GM19324 (cell line): Measurements from ENCODE around the gene AGBL1.
"Not testable (repeated sequence)": the region's sequence is repeated elsewhere in the genome, so short reads cannot be mapped to it uniquely, and the experiment has no call there.

Experiments used
- ATAC-seq: cut with Tn5 transposase; IDR thresholded peaks from one replicate; pipeline ENCODE4 v1.9.1; 2021; ENCODE audit warnings: mild to moderate bottlenecking, moderate library complexity; ENCODE audit not compliant: unreplicated experiment, low FRiP score

AGBL1 gene

GRCh38 chr15:86483936-86484335 lies 404.3 kb downstream of the AGBL1 start:
- ATAC-seq, result no peak

GRCh38 chr15:86488046-86488445 lies 408.4 kb downstream of the AGBL1 start:
- ATAC-seq, result no peak

DNA sequence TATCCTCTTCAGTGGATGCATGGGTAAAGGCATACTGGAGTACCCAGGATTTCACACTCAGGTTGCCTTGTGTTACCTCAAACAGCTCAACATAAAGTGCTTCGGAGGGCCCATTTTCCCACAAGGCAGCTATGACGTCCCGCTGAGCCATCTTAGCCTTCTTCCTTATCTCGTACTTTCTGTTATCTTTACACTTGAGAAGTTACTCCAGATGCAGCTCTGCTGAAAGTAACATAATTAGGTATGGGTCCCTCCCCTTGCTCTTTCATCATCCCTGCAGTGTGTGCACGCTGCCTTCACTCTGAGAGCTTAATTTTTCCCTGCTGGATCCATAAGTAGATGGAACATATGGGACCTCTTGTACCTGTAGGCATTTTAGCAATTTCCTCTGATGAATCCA lies 410.3 kb downstream of the AGBL1 start:
- ATAC-seq, result no peak

DNA sequence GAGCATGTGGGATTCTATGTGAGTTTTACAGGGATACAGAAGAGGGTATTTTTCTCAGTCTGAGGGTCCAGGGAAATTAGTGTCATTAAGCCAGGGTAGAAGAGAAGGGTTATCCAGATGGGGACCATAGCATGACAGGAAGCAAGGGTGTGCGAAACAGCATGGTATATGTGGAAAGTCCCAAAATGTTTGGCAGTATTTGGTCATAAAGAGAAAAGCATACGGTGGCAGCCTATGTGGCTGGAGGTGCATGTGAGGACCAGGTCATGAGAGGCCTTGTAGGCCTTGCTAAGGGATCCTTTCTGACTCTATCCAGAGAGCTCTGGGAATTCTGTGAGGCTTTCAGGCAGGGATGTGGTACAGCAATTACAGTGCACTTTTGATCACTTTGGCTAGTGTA lies 411.4 kb downstream of the AGBL1 start:
- no peak for ATAC-seq

GRCh38 chr15:86493884-86494283 lies 414.2 kb downstream of the AGBL1 start:
- no peak for ATAC-seq

- ATAC-seq, result no peak
Measured at GRCh38 chr15:86494475-86494874, 414.8 kb downstream of the AGBL1 start.

DNA sequence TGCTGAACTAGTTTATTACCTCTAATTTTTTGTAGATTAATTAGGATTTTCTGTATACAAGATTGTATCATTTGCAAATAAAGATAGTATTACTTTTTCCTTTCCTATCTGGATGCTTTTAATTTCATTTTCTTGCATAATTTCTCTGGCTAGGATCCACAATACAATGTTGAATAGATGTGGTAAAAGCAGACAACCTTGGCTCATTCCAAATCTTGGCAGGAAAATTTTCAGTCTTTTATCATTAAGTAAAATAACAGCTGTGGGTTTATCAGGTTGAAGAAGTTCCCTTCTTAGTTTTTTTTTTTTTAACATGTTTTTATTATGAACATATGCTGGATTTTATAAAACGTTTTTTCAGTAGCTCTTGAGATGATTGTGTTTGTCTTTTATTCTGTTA lies 422.6 kb downstream of the AGBL1 start:
- ATAC-seq, result no peak

- ATAC-seq, result no peak
Measured at GRCh38 chr15:86505951-86506350, 426.3 kb downstream of the AGBL1 start.

DNA sequence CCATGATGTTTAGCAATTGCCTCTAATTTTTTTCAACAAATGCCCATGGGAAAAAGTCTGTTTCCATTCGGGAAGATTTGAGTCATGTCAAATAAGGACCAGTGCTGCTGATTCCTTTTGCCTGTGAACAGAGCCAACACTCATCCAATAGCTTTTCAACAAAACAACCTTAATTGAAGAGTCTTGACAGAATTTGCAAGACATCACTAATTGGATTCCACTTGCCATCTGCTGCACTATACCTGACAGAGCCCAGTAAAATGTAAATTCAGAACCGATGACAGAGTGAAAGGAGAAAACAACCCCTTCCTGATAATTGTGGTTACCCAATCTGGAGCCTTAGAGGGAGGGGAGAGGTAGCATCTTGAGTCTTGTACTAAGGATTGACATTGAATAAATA lies 426.7 kb downstream of the AGBL1 start:
- ATAC-seq, result no peak

GRCh38 chr15:86515625-86516024 lies 436.0 kb downstream of the AGBL1 start:
- no peak for ATAC-seq

DNA sequence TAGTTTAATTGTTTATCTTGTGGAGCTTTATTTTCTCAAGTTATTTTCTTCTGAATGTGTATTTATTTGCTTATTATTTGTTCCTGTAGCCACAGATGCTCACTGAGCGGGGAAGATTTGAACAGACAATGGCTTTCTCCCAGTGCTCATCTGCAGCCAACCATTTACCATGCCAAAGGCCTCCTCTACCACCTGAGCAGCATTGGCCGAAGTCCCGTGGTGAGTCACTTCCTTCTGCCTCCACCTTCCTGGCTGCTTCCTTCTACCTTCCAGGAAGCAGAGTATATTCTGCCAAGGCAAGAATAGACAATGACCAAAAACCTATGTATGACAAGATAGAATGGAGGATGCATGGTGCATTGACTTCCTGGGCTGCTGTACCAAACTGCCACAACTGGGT lies 443.1 kb downstream of the AGBL1 start:
- ATAC-seq, result no peak

DNA sequence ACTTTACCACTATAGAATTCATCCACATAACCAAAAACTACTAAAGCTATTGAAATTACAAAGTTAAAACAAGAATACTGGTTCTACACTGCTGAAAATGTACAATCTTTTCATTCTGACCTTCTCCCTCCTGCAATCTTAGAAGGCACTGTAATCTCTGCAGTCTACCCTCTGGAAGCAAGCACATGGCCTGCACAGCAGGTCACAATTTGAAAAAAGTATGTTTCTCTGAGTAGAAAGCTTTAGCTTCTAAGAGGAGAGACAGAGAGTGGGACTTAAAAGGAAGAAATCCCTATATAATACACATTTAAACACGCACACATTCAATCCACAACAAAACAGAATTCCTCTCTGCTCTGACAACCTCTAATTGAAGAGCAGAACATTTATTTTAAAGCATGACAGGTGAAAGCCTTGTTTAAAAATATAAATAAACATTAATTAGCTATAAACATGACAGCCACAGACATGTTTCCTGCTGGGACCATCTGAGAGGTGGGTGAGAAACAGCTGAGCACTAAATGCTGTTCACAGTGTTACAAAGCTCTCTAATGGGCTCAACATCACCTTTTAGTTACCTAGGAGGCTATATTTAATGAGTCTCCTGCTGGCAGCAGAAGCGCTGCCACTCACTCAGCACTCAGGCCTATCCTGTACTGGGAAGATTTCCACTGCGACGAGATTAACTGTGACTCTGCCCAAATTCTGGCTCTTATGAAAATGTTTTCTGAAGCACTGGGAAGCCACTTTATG lies 447.4 kb downstream of the AGBL1 start:
- no peak for ATAC-seq

- ATAC-seq, result not testable (repeated sequence)
Measured at GRCh38 chr15:86528094-86528493, 448.4 kb downstream of the AGBL1 start.

DNA sequence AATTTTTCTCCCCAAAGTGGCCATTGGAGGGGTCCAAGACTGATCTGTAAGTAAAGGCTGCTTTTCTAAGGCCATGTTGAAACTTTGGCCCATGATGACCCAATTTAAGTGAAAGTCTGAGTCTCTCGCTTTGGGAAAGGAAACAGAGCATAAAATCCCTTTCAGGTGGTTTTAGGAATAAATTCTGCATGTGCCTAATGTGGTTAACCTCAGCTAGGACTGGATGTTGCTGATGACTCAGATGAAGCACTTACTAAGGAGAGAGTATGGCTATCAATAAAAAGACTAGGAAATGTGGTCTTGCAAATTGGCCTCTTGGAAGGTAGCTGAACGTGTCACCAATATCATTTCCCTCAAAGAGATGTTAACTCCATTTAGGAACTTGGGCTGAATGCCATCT lies 458.5 kb downstream of the AGBL1 start:
- no peak for ATAC-seq

- ATAC-seq, result no peak
Measured at GRCh38 chr15:86540840-86541467, 461.3 kb downstream of the AGBL1 start.

GRCh38 chr15:86541540-86541939 lies 461.9 kb downstream of the AGBL1 start:
- ATAC-seq, result no peak

GRCh38 chr15:86550075-86550474 lies 470.4 kb downstream of the AGBL1 start:
- no peak for ATAC-seq

DNA sequence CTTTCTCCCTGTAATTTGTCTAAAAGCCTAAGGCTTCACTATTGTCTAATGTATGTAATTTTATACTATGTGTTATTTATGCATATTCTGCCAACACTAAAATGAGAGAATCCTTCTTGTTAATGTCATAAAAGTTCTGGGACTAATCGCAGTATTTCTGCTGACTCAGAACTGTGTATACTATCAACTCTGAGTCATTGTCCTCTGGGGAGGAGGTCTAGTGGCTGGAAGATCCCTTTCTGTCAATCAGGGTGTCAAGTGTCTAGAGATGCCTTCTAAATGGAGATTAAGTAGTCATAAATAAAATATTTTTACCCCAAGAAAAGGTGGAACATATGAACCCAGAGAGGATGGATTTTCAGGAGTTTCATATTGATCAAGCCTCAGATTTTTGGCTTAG lies 473.4 kb downstream of the AGBL1 start:
- no peak for ATAC-seq

DNA sequence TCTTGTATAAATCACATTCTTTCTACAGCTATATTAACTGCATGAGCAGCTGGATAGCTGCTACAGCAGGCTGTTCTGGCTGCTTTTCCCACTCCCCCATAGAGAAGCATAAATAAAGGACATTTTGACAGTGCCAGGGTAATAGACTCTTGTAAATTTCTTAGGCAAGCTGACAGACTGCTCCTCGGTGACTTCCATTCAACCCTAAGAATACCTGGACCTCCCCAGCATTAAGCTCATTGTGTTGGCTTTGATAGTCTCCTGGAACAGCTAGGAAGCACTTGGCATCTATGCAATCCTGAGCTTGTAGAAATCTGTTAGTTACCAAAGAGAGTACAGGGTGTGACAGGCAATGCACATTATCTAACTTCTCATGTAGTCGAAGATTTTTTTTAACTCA lies 475.4 kb downstream of the AGBL1 start:
- ATAC-seq, result no peak

DNA sequence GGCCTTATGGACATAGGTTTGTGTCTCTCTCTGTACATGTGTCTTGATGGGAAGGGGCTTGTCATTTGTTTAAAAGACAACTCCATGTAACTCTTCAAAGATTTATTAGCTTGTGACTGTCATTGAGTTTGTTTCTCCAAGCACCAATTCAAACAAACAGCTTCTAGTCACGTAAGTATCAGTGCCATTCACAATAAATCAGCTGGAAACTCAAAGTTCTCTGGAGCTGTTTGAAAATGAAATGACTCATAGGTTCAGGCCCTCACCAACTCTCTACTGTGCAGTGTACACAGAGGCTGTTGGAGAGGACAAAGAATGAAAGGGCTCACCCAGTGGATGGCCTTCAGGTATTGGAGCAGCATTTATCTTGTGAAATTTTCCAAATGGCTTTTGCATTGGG lies 476.3 kb downstream of the AGBL1 start:
- ATAC-seq, result no peak

GRCh38 chr15:86556396-86557017 lies 476.8 kb downstream of the AGBL1 start:
- no peak for ATAC-seq

DNA sequence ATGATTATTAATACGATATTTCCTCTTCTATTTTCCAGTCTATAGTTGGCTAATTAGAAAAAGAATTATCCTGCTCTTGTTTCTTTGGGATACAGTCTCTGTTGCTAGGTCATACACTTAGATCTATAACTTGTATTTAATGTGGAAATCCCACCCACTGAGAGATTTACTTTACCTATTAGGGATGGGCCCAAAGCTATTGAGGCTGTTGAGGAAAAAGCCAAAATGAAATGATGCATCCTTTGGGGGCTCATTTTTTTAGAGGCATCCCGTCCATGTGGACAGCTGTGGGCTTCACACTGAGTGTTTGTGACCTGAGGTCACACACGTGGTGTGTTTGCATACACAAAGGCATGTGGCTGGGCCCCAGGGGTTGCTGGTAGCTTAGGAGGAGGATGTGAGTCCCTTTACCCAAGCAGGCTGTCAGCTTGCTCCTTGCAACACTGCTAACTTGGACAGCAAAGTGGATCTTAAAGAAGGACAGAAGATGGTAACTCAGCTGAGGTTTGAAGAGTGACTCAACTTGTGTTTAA lies 477.4 kb downstream of the AGBL1 start:
- ATAC-seq, result no peak
